Spleen (tissue), 7 donors: ENCODE measurements around the gene BCOR.

Experiments used
- POLR2A ChIP-seq, 3 donors: fragments of 450-650 bp; IDR thresholded peaks; one replicate each; pipeline ENCODE4 v1.5.1; 2017; ENCODE audit warnings: antibody characterized with exemption in 3 of 3, mild to moderate bottlenecking in 1 of 3
- POLR2AphosphoS5 ChIP-seq, 3 donors: sonication (generic); formaldehyde crosslinking; IDR thresholded peaks; one replicate each; pipeline ENCODE4 v1.5.1; 2017; ENCODE audit warnings: antibody characterized with exemption in 3 of 3
- TF ChIP-seq, protein P1 (sequence below), 11 experiments: fragments of 200-600 bp in 7 of 11; fragments of 450-650 bp in 4 of 11; sonication (generic) in 4 of 11; IDR thresholded peaks in 8 of 11; conservative IDR thresholded peaks in 3 of 11; 1 replicate in 7 of 11; 2 replicates in 4 of 11; pipeline versions ENCODE4 v1.4.0 to v1.8.0; 2016 to 2021; ENCODE audit warnings: antibody characterized with exemption in 11 of 11, inconsistent platforms in 4 of 11, mild to moderate bottlenecking in 1 of 11
- donor health status: DM: no; HTN: no; CAD: no; lungs with moderate emphysema.
- donor health status: DM: no; HTN: no; CAD: no.
- donor health status: DM: no; HTN: no; CAD: no.

DNA sequence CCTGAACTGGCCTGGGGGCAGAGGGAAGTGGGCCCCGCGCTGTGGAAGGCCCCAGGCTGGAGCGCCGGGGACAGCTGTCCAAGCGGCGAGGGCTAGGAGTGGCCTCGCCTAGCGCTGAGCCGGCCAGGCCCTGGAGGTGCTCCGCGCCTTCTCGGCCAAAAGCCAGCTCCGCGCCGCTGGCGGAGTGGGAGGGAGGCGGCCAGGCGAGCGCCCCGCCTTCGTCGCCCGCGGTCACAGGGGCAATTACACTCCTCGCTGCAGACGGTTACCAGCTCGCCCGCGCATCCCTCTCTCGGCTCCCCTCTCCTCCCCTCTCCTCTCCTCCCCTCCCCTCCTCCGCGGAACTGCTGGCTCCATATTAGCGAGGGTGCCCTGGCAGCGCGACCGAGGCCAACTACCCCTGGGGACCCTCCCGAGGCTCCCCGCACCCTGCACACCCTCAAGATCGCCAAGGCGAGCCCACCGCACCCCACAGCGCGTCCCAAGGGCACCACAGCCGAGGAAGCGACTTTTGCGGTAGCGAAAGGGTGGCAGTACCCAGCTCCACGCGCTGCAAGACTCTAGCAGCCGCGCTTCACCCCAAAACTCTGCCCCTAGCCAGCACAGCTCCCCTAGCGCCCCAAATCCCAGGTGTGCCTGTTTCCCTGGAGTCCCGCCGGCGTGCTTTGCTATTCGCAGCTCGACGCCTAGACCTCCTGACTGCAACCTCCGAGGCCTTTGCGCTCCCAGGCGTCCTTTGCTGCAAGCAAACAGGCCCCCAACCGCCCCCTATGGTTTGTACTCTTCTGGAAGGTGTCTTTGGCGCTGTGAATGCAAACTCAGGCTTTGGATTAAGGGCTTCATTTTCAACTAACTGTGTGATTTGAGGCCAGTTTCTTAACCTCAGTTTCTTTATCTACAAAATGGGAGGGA, 91.4 kb downstream of the BCOR start:
- TF ChIP-seq, protein P1, sequence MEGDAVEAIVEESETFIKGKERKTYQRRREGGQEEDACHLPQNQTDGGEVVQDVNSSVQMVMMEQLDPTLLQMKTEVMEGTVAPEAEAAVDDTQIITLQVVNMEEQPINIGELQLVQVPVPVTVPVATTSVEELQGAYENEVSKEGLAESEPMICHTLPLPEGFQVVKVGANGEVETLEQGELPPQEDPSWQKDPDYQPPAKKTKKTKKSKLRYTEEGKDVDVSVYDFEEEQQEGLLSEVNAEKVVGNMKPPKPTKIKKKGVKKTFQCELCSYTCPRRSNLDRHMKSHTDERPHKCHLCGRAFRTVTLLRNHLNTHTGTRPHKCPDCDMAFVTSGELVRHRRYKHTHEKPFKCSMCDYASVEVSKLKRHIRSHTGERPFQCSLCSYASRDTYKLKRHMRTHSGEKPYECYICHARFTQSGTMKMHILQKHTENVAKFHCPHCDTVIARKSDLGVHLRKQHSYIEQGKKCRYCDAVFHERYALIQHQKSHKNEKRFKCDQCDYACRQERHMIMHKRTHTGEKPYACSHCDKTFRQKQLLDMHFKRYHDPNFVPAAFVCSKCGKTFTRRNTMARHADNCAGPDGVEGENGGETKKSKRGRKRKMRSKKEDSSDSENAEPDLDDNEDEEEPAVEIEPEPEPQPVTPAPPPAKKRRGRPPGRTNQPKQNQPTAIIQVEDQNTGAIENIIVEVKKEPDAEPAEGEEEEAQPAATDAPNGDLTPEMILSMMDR (IDR thresholded peaks at IDR 0.05 in 8 of 11, conservative IDR thresholded peaks at IDR 0.05 in 3 of 11): no peak
- TF ChIP-seq POLR2AphosphoS5 (IDR thresholded peaks at IDR 0.05) (peak in 1 of 3 donors; percentile 44), POLR2A (IDR thresholded peaks at IDR 0.05) (no peak)
